VCaP (cell line): ENCODE data around the gene OR8D4.

Experiments
- H3K27ac ChIP-seq: fragments of 450-650 bp; 2 replicates; pipeline ENCODE4 v1.5.1; 2017
- TF ChIP-seq, protein P1 (sequence below): fragments of 450-650 bp; conservative IDR thresholded peaks from 2 replicates; pipeline ENCODE4 v1.5.1; 2017; ENCODE audit warnings: mild to moderate bottlenecking, moderate library complexity

The OR8D4 gene

GRCh38 chr11:123892031-123892430 is 9.9 kb upstream of the OR8D4 start:
- TF ChIP-seq, protein P1, sequence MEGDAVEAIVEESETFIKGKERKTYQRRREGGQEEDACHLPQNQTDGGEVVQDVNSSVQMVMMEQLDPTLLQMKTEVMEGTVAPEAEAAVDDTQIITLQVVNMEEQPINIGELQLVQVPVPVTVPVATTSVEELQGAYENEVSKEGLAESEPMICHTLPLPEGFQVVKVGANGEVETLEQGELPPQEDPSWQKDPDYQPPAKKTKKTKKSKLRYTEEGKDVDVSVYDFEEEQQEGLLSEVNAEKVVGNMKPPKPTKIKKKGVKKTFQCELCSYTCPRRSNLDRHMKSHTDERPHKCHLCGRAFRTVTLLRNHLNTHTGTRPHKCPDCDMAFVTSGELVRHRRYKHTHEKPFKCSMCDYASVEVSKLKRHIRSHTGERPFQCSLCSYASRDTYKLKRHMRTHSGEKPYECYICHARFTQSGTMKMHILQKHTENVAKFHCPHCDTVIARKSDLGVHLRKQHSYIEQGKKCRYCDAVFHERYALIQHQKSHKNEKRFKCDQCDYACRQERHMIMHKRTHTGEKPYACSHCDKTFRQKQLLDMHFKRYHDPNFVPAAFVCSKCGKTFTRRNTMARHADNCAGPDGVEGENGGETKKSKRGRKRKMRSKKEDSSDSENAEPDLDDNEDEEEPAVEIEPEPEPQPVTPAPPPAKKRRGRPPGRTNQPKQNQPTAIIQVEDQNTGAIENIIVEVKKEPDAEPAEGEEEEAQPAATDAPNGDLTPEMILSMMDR: no peak
- no peak overlapping the region for H3K27ac ChIP-seq

DNA sequence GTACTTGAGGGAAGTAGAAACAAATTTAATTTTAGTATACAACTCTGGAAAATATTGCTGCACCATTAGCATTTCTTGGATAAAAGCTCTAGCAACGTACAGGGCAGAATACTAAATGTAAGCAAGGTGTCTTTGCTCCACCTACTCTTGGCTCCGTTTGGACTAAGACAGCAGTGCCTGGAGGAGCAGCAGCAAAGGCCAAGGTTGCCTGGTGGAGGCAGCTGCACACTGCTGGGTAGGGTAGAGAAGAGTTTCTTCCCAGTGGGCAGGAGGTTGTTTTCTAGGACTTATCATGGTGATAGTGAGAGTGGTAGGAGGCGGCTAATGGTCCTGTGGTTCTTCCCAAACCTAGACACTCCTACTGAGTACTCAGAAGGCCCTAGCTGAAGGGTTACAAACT is 2.2 kb upstream of the OR8D4 start:
- H3K27ac ChIP-seq: no peak overlapping the region
- TF ChIP-seq, protein P1: no peak

DNA sequence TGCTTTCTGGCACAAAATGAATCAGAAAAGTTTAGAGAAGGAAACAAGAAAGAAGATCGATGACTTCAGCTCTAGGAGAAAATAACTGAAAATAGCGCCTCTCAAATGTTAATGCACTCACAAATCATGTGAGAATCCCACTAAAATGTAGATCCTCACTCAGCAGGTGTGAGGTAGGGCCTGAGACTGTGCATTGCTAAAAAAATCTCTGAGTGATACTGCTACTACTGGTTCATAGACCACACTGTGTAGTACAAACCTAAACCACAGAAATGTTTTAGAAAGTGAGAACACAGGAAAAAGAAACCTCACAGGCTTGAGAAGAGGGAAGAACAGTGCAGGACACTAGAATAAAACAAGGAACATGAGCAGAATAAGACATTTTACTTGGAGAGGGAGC is 2.0 kb downstream of the OR8D4 start:
- TF ChIP-seq, protein P1: no peak
- no peak overlapping the region for H3K27ac ChIP-seq

DNA sequence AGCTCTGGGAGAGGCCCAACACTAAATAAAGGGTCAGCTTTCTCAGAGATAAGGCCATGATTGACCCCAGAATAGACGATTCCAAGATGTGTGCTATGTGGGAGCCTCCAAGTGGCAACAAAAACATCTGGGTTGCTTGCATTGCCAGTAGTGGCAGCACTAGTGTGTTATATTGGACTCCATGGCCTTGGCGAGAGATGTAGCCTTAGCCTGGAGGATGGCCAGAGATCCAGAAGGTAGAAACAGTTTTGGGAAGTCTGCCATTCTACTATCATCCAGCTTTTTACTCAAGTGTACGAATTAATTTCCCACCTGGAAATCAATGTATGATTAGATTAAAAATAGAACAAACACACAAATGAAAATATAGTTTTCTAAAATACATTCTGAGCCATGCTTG is 3.0 kb downstream of the OR8D4 start:
- TF ChIP-seq, protein P1: no peak
- no peak overlapping the region for H3K27ac ChIP-seq

- TF ChIP-seq, protein P1: no peak
Observed at GRCh38 chr11:123905826-123906225, 3.9 kb downstream of the OR8D4 start.

GRCh38 chr11:123920943-123921342 is 19.0 kb downstream of the OR8D4 start:
- no peak overlapping the region for H3K27ac ChIP-seq
- TF ChIP-seq, protein P1: no peak

More at GRCh38 chr11:123905826-123906225, 3.9 kb downstream of the OR8D4 start:
- H3K27ac ChIP-seq: no peak overlapping the region

GRCh38 chr11:123924027-123924426 is 22.1 kb downstream of the OR8D4 start:
- H3K27ac ChIP-seq: no peak overlapping the region
- TF ChIP-seq, protein P1: no peak

DNA sequence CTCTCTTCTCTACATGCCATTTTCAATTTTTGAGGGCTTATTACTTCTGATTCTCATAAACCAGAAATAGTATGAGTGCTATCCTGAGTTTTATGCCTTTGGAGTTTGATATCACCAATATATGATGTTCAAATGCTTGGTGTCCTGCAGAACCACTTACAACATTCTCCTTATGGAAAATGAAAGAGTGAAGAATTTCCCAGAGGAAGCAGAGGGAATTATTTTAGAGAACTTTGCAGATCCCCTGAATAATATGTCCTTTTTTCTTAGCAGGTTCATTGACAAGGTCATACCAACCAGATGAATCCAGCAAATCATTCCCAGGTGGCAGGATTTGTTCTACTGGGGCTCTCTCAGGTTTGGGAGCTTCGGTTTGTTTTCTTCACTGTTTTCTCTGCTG is 37.4 kb downstream of the OR8D4 start, which contains the start of gene OR4D5:
OR4D5 (plus strand) TSS at position 301 of the 400 bp plus-strand sequence; CDS start at position 301, 0 bp downstream.
- H3K27ac ChIP-seq: no peak within 1 kb of the TSS
- TF ChIP-seq, protein P1: no peak
